Tibial nerve (tissue), 4 donors: ENCODE measurements around the gene REPIN1. TPM values are rescaled to one million over a fixed set of nuclear protein-coding genes. Genes with fewer than 3 reads are reported as not detected.

Experiments
- DNase-seq, 2 donors: peaks; one replicate each; pipeline ENCODE4 v3.0.0-alpha.2; 2019; ENCODE audit warnings: low spot score in 2 of 2
- H3K27ac ChIP-seq, 4 donors: fragments of 200-600 bp; sonication (generic) in 3 of 4; one replicate each; pipeline ENCODE4 v1.5.1; 2017 to 2019; ENCODE audit warnings: mild to moderate bottlenecking in 1 of 4
- H3K27me3 ChIP-seq, 2 donors: fragments of 200-600 bp; sonication (generic) in 1 of 2; one replicate each; pipeline versions ENCODE4 v1.5.1 to v1.6.0; 2017 to 2019
- H3K36me3 ChIP-seq, 3 donors: fragments of 200-600 bp; sonication (generic); one replicate each; pipeline ENCODE4 v1.5.1; 2018 to 2019
- H3K4me1 ChIP-seq, 4 donors: fragments of 200-600 bp; sonication (generic) in 3 of 4; one replicate each; pipeline ENCODE4 v1.5.1; 2017 to 2019
- H3K4me3 ChIP-seq, 4 donors: fragments of 200-600 bp; sonication (generic) in 3 of 4; one replicate each; pipeline ENCODE4 v1.5.1; 2017 to 2019; ENCODE audit warnings: mild to moderate bottlenecking in 1 of 4, moderate library complexity in 1 of 4
- H3K9me3 ChIP-seq, 4 donors: fragments of 200-600 bp; sonication (generic) in 3 of 4; one replicate each; pipeline ENCODE4 v1.5.1; 2017 to 2019
- CTCF ChIP-seq, 5 experiments: fragments of 200-600 bp in 3 of 5; fragments of 450-650 bp in 2 of 5; sonication (generic) in 3 of 5; IDR thresholded peaks; one replicate each; pipeline ENCODE4 v1.5.1; 2016 to 2019; ENCODE audit warnings: antibody characterized with exemption in 5 of 5, mild to moderate bottlenecking in 3 of 5, moderate library complexity in 2 of 5
- EP300 ChIP-seq, 2 donors: sonication (generic); formaldehyde crosslinking; IDR thresholded peaks; one replicate each; pipeline ENCODE4 v1.6.1; 2017; ENCODE audit warnings: antibody characterized with exemption in 2 of 2, mild to moderate bottlenecking in 1 of 2
- POLR2A ChIP-seq, 2 donors: fragments of 450-650 bp; IDR thresholded peaks; one replicate each; pipeline ENCODE4 v1.6.1; 2017; ENCODE audit warnings: antibody characterized with exemption in 2 of 2, mild to moderate bottlenecking in 2 of 2, moderate library complexity in 2 of 2
- WGBS, 2 donors: methylation state at CpG; one replicate each; pipeline ENCODE4 v1.1.5; 2018; 5-methylcytosine and 5-hydroxymethylcytosine counted together
- total RNA-seq, 4 donors: library from RNA; depleted of rRNA; stranded (reverse); fragments of >200 nt; gene quantifications; one replicate each; pipeline ENCODE4 v1.1.0, GENCODE V29; 2016

Gene REPIN1
- total RNA-seq, 4 donors from 2014 or later: 65.8 to 70.2 (median 68.3) TPM

DNA sequence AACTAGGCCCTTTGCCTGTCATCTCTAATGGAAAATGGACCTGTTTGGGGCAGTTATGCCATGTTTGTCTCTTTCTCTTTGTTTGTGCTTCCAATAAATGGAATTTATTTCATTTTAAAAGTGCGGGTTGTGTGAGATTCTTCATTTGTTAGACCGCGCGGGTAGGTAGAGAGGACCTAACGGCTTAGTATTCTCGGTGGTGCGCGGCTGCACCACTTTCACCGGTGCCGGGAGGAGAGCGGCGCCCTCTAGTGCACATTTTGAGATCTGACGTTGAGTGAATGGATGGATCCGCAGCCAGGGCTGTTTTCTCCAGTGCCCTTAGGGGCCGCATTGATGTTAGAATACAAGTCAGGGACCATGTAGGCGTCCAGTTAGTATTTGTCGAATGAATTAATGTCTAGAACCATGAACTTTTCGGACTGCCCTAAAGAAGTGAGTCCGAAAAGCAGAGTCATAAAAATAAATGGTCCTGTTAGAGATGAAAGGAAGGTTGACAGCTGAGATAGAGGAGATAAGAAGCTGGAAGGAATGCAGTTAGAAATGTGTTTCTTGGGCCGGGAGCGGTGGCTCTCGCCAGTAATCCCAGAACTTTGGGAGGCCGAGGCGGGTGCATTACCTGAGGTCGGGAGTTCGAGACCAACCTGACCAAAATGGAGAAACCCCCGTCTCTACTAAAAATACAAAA lies 52.5 kb downstream of the REPIN1 start:
- Histone ChIP-seq H3K9me3 (no peaks in the 10 kb centered on the region), H3K4me1 (peaks cover 0 to 8% (median 0%) of the 10 kb centered on the region in 4 donors), H3K27me3 (no peaks in the 10 kb centered on the region), H3K4me3 (no peak overlapping the region), H3K36me3 (no peaks in the 10 kb centered on the region), H3K27ac (no peak overlapping the region)
- WGBS, 2 donors: 15 to 18% methylated on average over 27 of the region's 27 CpGs
- TF ChIP-seq EP300 (IDR thresholded peaks at IDR 0.05): no peak
- TF ChIP-seq CTCF (IDR thresholded peaks at IDR 0.05): peak; percentile 74 to 93 (median 86)
- DNase-seq: peak; percentile 69 to 91

DNA sequence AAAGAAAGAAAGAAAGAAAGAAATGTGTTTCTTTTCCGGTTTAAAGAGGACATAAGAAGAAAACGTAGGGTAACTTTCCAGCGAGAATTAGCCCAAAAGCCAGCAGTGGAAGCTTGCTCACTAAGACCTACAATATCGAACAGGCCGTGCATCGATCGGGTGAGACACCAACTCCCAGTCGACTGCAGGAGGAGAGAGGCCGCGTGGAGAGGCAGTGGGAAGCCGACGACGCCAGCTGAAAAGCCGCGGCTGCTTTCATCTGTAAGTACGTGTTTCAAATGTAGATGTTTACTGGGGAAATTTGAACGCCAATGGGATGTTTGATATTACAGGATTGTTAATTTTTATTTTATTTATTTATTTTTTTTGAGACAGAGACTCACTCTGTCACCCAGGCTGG lies 53.2 kb downstream of the REPIN1 start:
- peaks cover 0 to 8% (median 0%) of the 10 kb centered on the region in 4 donors for H3K4me1 ChIP-seq
- 80 to 81% methylated on average over 17 of the region's 17 CpGs for WGBS, 2 donors
- no peaks in the 10 kb centered on the region for H3K27me3 ChIP-seq
- no peak overlapping the region for H3K4me3 ChIP-seq
- TF ChIP-seq CTCF (IDR thresholded peaks at IDR 0.05) (no peak), EP300 (IDR thresholded peaks at IDR 0.05) (no peak), POLR2A (IDR thresholded peaks at IDR 0.05) (no peak)
- no peaks in the 10 kb centered on the region for H3K9me3 ChIP-seq
- no peak overlapping the region for H3K27ac ChIP-seq
- DNase-seq: no peak
- H3K36me3 ChIP-seq: no peaks in the 10 kb centered on the region

Other genes starting within 250 kb of the REPIN1 start
- 10 to 100 TPM in 1 of 4 donors, 1 to 10 TPM in 3; 7.9 to 19.3 (median 9.6) TPM for gene LRRC61, start 45.5 kb upstream of the REPIN1 start, total RNA-seq
- gene ACTR3C, start 45.3 kb upstream of the REPIN1 start, total RNA-seq: 1 to 10 TPM in 1 of 4 donors, under 1 TPM in 3; 0.44 to 2.3 (median 0.94) TPM
- gene RARRES2, start 27.2 kb upstream of the REPIN1 start, total RNA-seq: 100 to 1,000 TPM; 172 to 382 (median 375) TPM
- 10 to 100 TPM in 2 of 4 donors, 1 to 10 TPM in 2; 5.9 to 14.3 (median 11.6) TPM for gene ZNF775, start 10.5 kb downstream of the REPIN1 start, total RNA-seq
- gene GIMAP8, start 81.8 kb downstream of the REPIN1 start, total RNA-seq: 10 to 100 TPM in 2 of 4 donors, 1 to 10 TPM in 2; 6.3 to 15.9 (median 10.4) TPM
- 10 to 100 TPM; 18.8 to 25.7 (median 23.6) TPM for gene GIMAP7, start 146.1 kb downstream of the REPIN1 start, total RNA-seq
- gene GIMAP4, start 198.6 kb downstream of the REPIN1 start, total RNA-seq: 10 to 100 TPM; 19.5 to 44.1 (median 31.8) TPM